Measurements from ENCODE around the gene IGSF8. TPM values are rescaled to one million over a fixed set of nuclear protein-coding genes. Genes with fewer than 3 reads are reported as not detected.

The IGSF8 gene, protein sequence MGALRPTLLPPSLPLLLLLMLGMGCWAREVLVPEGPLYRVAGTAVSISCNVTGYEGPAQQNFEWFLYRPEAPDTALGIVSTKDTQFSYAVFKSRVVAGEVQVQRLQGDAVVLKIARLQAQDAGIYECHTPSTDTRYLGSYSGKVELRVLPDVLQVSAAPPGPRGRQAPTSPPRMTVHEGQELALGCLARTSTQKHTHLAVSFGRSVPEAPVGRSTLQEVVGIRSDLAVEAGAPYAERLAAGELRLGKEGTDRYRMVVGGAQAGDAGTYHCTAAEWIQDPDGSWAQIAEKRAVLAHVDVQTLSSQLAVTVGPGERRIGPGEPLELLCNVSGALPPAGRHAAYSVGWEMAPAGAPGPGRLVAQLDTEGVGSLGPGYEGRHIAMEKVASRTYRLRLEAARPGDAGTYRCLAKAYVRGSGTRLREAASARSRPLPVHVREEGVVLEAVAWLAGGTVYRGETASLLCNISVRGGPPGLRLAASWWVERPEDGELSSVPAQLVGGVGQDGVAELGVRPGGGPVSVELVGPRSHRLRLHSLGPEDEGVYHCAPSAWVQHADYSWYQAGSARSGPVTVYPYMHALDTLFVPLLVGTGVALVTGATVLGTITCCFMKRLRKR
- total RNA-seq, result 10 to 100 TPM; 16.0 to 17.4 TPM
- long read RNA-seq, donor 1, transcript IGSF8-201 (7 exons, 2,343 nt), result major isoform, 8 of 14 reads
- long read RNA-seq, donor 1, partial matches to known transcripts, result 3 of 14 reads
- long read RNA-seq, donor 1, other reads (novel, unspliced or antisense), result 3 of 14 reads
- long read RNA-seq, donor 2, transcript IGSF8-201 (7 exons, 2,343 nt), result major isoform, 25 of 37 reads
- long read RNA-seq, donor 2, partial matches to known transcripts, result 5 of 37 reads
- long read RNA-seq, donor 2, other reads (novel, unspliced or antisense), result 5 of 37 reads

DNA sequence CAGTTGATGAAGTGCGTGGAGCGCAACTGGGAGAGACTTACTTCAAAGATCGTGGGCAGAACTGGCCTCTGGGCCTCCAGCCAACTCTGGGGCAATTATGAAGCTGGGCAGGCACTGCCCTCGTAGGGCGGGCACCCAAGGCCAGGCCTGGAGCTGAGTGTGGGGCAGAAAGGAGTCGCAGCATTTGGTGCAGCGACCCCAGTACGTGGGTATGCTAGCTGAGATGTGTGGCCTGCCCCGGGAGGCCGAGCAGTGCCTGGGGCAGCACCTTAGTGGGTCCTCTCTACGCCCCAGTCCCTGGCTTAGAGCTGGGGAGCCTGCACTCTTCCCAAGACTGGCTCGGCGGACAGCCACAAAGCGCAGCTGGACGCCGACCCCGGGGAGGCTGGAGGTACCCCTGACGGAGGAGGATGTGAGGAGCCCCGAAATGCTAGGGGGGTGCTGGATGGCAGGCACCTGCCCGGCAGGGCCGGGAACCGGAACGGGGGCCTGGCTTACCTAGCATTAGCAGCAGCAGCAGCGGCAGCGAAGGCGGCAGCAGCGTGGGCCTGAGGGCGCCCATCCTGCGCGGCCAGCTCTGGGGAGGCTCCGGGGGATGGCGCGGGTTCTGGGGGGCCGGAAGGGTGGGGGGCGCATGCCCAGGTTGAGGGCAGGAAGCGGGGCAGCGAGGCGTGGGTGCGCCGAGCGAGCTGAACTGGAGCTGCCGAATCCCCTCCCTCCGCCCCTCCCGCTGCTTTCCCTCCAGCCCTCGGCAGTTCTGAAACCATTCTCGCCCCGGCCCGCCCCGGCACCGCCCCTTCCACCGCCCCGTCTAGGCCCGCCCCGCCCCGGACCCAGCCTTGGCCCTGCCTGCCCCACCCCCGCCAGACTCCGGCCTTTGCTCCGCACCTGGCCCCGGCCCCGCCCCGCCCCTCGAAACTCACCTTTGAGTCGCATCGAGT lies at the start of gene IGSF8:
IGSF8 (minus strand) TSS at position 709 of the 941 bp plus-strand sequence; CDS start at position 562, 147 bp downstream.
- peak; percentile 97 for DNase-seq (ENCODE audit: low spot score)
- intact Hi-C loops (cut with DNase I), result no loop called here

DNA sequence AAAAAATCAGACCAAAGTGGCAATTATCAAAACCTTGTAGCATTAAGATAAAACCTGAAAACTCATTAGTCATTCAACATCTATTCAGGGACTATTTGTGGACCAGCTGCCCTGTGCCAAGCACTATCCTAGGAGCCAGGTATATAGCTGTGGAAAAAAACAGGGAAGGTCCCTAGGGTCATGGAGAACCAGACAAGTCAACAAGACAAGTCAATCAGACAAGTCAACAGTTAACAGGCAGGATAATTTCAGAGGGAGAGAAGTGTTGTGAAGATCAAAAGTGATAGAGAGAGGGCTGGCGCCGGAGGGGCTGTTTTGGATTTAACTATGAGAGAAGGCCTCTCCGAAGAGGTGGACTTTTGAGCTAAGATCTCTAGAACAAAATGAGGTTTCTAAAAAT lies 49.7 kb upstream of the IGSF8 start:
- intact Hi-C loops (cut with DNase I), result no loop called here
- DNase-seq (ENCODE audit: low spot score), result no peak

DNA sequence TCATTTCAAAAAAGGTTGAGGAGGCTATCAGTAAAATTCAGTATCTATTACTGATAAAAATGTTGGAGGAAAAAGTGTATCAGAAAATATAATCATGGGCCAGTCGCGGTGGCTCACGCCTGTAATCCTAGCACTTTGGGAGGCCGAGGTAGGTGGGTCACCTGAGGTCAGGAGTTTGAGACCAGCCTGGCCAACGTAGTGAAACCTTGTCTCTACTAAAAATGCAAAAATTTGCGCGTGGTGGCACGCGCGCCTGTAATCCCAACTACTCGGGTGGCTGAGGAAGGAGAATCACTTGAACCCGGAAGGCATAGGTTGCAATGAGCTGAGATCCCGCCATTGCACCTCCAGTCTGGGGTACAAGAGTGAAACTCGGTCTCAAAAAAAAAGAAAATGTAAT lies 47.7 kb upstream of the IGSF8 start:
- intact Hi-C loops (cut with DNase I), result no loop called here
- no peak for DNase-seq (ENCODE audit: low spot score)

DNA sequence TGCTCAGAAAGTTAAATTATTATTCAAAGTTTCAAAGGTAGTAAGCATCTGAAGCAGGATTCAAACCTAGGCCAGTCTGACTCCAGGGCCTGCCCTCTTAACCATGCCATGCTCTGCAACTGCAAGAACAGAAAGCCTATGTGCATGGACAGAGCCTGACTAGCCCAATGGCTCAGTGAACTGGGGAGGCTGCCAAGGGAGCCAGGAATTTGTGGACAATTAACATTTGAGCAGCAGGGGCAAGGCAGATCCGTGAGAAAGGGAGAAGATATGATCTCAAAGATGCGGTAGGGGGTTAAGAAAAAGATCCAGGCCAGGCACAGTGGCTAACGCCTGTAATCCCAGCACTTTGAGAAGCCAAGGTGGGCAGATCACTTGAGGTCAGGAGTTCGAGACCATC lies 46.5 kb upstream of the IGSF8 start:
- DNase-seq (ENCODE audit: low spot score), result no peak
- intact Hi-C loops (cut with DNase I), result no loop called here

DNA sequence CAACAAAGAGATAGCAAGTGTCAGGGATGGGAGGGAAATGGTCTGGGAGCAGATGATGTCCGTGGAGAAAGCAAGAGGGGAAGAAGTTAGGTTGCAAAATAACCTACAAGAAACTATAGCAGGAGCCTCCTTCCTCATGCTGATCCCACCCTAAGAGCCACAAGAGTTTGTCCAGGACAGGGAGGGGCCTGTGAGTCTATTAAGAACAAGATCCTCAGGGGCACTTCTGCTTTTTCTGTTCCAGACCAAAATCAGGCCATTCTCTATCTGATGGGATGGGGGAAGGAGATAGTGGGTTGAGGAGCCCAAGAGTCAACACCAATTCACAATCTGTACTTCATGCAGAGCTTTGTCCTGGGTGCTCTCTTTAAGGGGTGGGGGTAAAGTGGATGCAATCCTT lies 45.3 kb upstream of the IGSF8 start:
- intact Hi-C loops (cut with DNase I), result no loop called here
- DNase-seq (ENCODE audit: low spot score), result no peak

DNA sequence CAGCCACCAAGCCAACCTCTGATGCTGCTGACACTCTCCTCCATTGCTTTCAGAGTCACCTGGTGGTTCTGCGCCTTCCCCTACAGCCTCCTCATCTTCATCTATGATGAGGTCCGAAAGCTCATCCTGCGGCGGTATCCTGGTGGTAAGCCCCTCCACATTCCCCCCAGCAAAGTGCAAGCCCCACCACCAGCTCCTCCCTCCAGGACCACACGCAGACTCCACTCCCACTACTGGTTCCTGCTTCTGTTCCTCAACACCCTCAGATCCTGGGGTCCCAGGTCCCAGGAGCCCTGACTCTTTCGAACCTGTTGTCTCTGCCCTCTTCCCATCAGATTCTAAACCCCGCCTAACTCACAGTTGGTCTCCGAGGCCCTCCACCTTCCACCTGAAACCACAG lies 41.4 kb upstream of the IGSF8 start:
- peak; percentile 32 for DNase-seq (ENCODE audit: low spot score)
- intact Hi-C loops (cut with DNase I), result no loop called here

DNA sequence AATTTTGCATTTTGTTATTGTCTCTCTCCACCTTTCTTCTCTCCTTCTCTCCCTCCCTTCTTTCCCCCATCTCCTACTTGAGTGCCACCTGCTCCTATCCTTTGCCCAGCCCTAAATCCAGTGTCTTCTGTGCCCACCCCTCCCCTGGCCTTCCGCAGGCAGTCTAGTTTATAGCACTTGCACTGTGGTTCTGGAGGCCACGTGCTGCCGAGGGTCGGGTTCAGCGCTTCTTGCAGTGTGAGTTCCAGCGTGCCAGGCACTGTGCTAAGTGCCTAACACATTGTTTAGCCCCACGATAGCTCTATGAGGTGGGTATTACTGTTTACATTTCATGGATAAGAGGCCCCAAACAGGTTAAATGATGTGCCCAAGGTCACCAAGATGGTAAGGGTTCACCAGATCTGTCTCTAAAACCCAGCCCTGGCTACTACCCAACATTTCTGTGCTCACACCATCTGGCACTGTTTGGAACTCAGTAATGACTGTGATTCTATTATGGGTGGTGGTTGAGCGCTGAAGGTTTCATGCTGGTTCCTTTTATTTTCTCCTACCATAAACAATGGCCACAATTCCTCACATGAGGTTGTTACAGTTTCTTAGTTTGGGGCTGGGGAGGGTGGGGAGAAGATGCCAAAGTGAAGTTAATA lies 38.9 kb upstream of the IGSF8 start:
- peak; percentile 46 for DNase-seq (ENCODE audit: low spot score)
- intact Hi-C loops (cut with DNase I), result no loop called here

DNA sequence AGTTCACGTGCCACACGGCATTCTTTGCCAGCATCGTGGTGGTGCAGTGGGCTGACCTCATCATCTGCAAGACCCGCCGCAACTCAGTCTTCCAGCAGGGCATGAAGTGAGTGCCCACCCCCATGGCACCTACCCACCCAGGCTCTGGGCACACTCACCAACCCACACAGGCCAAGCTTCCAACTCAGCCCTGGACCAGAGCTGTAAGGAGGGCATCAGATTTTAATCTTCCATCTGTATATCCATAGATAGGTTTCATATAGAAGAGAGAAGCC lies 38.4 kb upstream of the IGSF8 start:
- no peak for DNase-seq (ENCODE audit: low spot score)
- intact Hi-C loops (cut with DNase I), result no loop called here

DNA sequence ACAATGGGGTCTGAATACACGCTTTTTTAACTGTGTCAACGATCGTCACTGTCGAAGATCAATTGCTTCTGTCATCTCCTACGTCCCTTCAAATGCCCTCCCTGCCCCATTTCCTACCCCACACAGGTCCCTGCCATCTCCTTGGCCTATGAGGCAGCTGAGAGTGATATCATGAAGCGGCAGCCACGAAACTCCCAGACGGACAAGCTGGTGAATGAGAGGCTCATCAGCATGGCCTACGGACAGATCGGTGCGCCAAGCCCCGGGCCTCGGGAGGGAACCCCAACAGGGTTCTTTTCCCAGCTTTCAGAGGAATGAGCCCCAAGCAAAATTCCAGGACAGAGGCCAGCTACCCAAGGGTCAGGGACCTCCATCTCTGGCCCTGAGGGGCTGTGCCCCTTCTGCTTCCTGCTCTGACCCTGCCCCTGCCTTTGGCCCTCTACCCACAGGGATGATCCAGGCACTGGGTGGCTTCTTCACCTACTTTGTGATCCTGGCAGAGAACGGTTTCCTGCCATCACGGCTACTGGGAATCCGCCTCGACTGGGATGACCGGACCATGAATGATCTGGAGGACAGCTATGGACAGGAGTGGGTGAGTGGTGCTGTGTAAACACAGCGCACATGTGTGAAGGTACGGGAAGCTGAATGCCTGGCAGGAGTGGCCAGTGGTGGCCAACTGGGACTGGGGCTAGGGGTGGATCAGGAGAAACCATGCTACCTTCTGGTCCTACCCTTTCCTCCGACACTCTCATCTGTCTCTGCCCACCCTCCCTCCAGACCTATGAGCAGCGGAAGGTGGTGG lies 37.9 kb upstream of the IGSF8 start:
- intact Hi-C loops (cut with DNase I), result no loop called here
- peak; percentile 75 for DNase-seq (ENCODE audit: low spot score)

DNA sequence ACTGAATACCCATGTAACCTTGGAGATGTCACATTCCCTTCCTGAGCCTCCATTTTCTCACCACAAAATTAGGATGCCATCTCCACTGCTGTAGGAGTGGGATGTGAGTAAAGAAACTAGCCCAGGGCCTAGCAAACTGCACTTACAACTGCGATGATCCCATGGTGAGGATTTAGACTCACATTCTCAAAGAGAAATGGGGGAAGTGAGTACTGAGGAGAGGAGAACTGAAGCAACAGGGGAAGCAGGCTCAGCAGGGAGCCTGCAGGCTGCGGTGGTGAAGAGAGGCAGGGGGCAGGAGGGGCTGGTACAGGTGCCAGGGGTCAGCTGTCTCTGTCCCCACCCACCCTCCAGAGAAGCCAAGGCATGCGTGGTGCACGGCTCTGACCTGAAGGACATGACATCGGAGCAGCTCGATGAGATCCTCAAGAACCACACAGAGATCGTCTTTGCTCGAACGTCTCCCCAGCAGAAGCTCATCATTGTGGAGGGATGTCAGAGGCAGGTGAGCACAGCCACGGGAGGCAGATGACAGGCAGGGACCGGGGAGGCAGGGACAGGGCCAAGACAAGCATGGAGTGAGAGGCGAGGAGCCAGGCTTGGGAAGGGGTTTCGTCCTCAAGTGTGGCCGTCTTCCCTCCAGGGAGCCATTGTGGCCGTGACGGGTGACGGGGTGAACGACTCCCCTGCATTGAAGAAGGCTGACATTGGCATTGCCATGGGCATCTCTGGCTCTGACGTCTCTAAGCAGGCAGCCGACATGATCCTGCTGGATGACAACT lies 36.6 kb upstream of the IGSF8 start:
- intact Hi-C loops (cut with DNase I), result no loop called here
- DNase-seq (ENCODE audit: low spot score), result no peak

DNA sequence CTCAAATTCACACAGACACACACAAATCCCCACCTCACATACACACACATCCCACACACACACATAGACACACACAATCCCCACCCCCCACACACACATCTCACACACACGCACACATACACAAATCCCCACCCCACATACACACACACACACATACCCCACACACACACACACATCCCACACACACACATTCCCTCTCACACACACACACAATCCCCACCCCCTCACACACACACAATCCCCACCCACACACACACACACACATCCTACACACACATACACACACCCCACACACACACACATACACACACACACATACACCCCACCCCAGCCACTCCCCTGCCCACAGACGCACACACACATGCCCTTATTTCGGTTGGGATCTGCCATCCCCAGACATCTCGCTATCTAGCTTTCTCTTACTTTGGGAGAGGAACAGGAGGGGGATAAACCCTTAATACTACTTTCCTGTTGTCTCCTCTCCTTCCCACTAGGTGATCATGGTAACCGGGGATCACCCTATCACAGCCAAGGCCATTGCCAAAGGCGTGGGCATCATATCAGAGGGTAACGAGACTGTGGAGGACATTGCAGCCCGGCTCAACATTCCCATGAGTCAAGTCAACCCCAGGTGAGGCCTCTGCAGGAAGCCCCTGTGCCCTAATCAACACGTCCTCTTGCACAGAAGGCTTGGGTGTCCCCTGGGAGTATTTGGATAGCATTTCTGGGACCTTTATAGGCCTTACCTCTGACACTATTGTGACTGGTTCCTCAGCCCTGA lies 35.8 kb upstream of the IGSF8 start:
- intact Hi-C loops (cut with DNase I), result no loop called here
- no peak for DNase-seq (ENCODE audit: low spot score)

DNA sequence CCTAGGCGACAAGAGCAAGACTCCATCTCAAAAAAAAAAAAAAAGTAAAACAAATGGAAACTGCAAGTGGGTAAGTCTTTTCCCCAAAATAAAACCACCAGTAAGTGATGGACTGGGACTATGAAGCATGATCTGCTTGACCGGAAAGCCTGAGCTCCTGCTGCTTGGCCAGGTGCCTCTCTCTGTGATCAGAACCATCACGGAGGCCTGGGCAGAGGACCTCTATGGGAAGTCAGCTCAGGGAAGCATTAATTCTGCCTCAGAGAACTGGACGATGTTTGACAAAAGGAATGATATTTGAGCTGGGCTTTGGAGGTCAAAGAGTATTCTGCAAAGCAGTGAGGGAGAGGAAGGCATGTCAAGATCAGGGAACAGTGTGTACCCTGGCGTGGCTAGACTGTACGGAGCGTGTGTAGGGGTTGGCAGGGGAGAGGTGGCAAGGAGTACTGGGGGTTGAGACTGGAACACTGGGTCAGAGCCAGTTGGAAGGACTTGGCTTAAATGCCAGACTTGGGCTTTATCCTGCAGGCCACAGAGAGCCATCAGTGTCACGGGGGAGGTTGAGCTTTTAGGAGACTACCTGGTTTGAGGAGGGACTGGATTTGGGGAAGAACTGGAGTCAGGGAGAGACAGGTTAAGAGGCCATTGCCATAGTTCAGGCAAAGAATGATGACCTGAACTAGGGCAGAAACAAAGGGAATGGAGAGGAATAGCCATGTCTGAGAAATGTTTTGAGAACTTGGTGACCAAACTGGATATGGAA lies 33.6 kb upstream of the IGSF8 start:
- no peak for DNase-seq (ENCODE audit: low spot score)
- intact Hi-C loops (cut with DNase I), result no loop called here

DNA sequence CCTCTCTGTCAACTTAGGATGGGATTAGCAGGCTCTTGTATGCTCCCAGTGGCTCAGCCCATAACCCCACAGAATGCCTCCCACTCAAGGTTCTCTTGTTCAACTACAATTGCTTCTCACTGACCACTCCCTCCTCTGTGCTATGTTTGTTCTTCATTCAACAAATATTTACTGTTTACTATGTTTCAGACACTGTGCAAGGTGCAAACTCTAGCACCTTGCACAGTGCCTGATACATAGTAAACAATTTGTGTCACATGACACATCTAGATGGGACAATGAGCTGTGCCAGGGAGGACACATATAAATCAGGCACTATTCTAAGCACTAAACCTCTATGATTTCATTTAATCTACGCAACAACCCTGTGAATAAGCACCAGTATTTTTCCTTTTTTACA lies 32.5 kb upstream of the IGSF8 start:
- intact Hi-C loops (cut with DNase I), result no loop called here
- DNase-seq (ENCODE audit: low spot score), result no peak

DNA sequence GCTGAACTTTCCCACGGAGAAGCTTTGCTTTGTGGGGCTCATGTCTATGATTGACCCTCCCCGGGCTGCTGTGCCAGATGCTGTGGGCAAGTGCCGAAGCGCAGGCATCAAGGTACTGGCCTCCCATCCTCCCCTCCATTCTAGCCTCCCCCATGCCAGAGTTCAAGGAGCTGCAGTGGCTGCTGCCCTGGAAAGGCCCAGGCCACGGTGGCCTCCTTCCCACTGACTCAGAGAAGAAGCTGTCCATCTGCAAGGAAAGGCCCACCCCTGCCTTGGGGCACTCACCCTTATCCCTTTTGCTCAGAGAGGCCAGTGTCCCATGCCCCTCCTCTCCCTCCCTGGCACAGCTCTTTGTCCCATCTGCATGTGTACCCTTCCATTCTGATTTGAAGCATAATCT lies 32.1 kb upstream of the IGSF8 start:
- intact Hi-C loops (cut with DNase I), result no loop called here
- DNase-seq (ENCODE audit: low spot score), result no peak

DNA sequence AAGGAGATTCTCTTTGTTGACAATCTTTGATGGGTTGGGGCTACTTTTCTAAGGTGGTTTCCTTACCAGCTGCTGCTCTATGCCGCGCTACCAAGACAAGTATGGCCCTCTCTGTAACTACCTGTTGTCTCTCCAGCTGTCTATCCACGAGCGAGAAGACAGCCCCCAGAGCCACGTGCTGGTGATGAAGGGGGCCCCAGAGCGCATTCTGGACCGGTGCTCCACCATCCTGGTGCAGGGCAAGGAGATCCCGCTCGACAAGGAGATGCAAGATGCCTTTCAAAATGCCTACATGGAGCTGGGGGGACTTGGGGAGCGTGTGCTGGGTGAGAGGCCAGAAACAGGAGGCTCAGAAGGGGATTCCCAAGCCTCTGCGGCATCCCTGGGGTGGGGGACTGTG lies 31.5 kb upstream of the IGSF8 start:
- DNase-seq (ENCODE audit: low spot score), result no peak
- intact Hi-C loops (cut with DNase I), result no loop called here

DNA sequence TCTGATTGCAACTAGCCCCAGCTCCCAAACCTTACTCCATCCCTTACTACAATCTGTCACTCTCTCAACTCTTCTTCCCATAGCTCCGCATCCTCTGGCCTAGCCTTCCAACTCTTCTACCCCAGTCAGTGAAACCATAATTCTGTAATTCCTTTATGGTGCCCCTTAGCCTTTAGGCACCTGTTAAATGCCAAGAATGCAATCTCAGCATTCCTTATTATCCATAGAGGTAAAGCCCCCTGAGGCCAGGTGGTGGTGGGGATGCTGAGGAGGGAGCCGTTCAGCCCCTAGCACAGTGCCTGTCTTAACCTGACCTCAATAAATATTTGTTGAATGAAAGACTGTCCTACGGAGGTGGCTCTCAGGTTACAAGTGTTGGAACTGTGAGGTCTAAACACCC lies 31.1 kb upstream of the IGSF8 start:
- DNase-seq (ENCODE audit: low spot score), result no peak
- intact Hi-C loops (cut with DNase I), result no loop called here

Data from posterior vena cava (tissue), 2 donors.